22Rv1 (cell line): ENCODE data around the gene EMP3.

ENCODE experiments used
- H3K27ac ChIP-seq: fragments of 450-650 bp; 2 replicates; pipeline ENCODE4 v1.5.1; 2017
- ZFX ChIP-seq: fragments of 450-650 bp; IDR thresholded peaks from 2 replicates; pipeline ENCODE4 v1.6.1; 2017; ENCODE audit warnings: antibody characterized with exemption, borderline replicate concordance
- TF ChIP-seq, protein P1 (sequence below): fragments of 450-650 bp; IDR thresholded peaks from 2 replicates; pipeline ENCODE4 v1.5.1; 2017; ENCODE audit warnings: mild to moderate bottlenecking

Gene EMP3

GRCh38 chr19:48342414-48342738 is 17.0 kb downstream of the EMP3 start:
- no peak overlapping the region for H3K27ac ChIP-seq
- no peak for TF ChIP-seq ZFX
- TF ChIP-seq, protein P1, sequence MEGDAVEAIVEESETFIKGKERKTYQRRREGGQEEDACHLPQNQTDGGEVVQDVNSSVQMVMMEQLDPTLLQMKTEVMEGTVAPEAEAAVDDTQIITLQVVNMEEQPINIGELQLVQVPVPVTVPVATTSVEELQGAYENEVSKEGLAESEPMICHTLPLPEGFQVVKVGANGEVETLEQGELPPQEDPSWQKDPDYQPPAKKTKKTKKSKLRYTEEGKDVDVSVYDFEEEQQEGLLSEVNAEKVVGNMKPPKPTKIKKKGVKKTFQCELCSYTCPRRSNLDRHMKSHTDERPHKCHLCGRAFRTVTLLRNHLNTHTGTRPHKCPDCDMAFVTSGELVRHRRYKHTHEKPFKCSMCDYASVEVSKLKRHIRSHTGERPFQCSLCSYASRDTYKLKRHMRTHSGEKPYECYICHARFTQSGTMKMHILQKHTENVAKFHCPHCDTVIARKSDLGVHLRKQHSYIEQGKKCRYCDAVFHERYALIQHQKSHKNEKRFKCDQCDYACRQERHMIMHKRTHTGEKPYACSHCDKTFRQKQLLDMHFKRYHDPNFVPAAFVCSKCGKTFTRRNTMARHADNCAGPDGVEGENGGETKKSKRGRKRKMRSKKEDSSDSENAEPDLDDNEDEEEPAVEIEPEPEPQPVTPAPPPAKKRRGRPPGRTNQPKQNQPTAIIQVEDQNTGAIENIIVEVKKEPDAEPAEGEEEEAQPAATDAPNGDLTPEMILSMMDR = no peak

DNA sequence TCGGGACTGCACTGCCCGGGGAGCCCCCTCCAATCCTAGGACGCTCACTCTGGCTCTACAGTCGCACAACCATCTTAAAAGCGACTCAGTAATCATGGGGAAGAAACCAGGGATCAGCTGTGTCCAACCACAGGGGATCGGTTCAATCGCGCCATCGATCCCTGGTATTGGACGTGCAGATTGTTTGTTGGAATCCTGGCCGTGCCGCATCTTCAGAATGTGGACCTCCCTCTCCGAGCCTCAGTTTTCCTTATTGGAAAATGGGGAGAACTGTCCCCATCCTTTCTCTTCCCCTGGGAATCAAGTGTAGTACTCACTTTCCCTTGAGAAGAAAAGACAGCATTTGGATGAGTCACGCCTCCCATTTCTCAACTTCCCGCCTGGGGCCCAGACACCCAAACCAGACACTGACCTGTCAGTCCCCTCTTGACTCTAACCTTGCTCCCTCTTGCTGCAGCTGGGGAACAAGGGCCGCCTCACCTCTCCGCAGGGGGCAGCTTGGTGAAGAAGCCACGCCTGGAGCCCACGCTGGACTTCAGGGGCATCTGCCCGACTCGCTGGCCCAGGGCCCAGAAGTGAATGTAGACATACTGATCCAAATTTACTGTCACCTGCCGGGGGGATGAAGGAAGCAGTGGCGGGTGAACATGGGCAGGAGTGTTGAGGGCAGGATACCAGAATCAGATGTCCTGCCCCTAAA is 17.6 kb downstream of the EMP3 start:
- H3K27ac ChIP-seq = no peak overlapping the region
- TF ChIP-seq, protein P1 = no peak
- TF ChIP-seq ZFX = no peak

GRCh38 chr19:48344892-48345291 is 19.5 kb downstream of the EMP3 start:
- no peak for TF ChIP-seq ZFX
- TF ChIP-seq, protein P1 = no peak
- H3K27ac ChIP-seq = no peak overlapping the region

GRCh38 chr19:48346191-48346590 is 20.8 kb downstream of the EMP3 start:
- TF ChIP-seq ZFX = no peak
- TF ChIP-seq, protein P1 = no peak
- no peak overlapping the region for H3K27ac ChIP-seq

- TF ChIP-seq, protein P1 = no peak
- TF ChIP-seq ZFX = no peak
- no peak overlapping the region for H3K27ac ChIP-seq
These were observed 22.7 kb downstream of the EMP3 start for GRCh38 chr19:48348045-48348444.

- no peak for TF ChIP-seq ZFX
- TF ChIP-seq, protein P1 = no peak
- H3K27ac ChIP-seq = no peak overlapping the region
These were observed 23.4 kb downstream of the EMP3 start for GRCh38 chr19:48348737-48349136.

DNA sequence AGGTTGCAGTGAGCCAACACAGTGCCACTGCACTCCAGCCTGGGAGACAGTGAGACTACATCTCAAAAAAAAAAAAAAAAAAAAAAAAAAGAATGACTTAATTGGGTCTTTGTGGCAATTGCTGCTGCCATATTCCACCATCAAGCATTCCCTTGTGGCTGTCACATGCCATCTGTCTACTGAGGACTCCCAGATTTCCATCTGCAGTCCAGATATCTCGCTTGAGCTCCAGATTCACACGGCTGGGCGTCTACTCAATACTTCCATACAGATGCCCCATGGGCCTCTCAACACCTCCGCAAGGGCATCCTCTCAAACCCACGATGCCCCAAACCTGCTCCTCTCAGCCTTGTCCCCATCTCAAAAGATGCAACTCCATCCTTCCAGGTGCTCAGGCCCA is 25.5 kb downstream of the EMP3 start:
- no peak overlapping the region for H3K27ac ChIP-seq
- TF ChIP-seq ZFX = no peak
- TF ChIP-seq, protein P1 = no peak
